Caco-2 (cell line): Measurements from ENCODE around the gene MCTP2. TPM values are rescaled to one million over a fixed set of nuclear protein-coding genes. Genes with fewer than 3 reads are reported as not detected.

ENCODE experiments used
- BruUV-seq: library from RNA; stranded (reverse); fragments of 400-500 nt; replicated peaks from 2 replicates; lab custom pipeline; 2021; lab: Mats Ljungman, UMichigan
- CTCF ChIA-PET: fragments of 300-600 bp; sonication (Branson Sonifier 250); formaldehyde crosslinking; loops from one replicate; lab custom pipeline; 2022; ENCODE audit warnings: antibody characterized with exemption; lab: Charles Lee
- POLR2A ChIA-PET: fragments of 300-600 bp; sonication (Branson Sonifier 250); formaldehyde crosslinking; loops from one replicate; lab custom pipeline; 2022; ENCODE audit warnings: antibody characterized with exemption; lab: Charles Lee
- DNase-seq, 2 experiments: peaks; one replicate each; pipeline versions ENCODE4 v3.0.0 to v3.0.0-alpha.2; 2020 to 2022
- H3K27me3 ChIP-seq: replicated peaks from 2 replicates; pipeline ENCODE4 v1.6.0; 2011; ENCODE audit warnings: low read length; ENCODE audit not compliant: control insufficient read depth, insufficient read depth
- H3K36me3 ChIP-seq: 2 replicates; pipeline ENCODE4 v1.5.1; 2011; ENCODE audit warnings: low read length; ENCODE audit not compliant: control insufficient read depth, insufficient read depth
- H3K4me1 ChIP-seq: fragments of 250-450 bp; sonication (Bioruptor Pico); 2 replicates; pipeline ENCODE4 v1.5.1; 2020; ENCODE audit warnings: mild to moderate bottlenecking
- H3K4me3 ChIP-seq: 2 replicates; pipeline ENCODE4 v1.5.1; 2011; ENCODE audit warnings: low read depth, mild to moderate bottlenecking, control low read depth, low read length
- H3K9me3 ChIP-seq: fragments of 250-450 bp; sonication (Bioruptor Pico); 2 replicates; pipeline ENCODE4 v1.5.1; 2020; ENCODE audit warnings: mild to moderate bottlenecking, moderate library complexity
- H3K27ac Mint-ChIP-seq: one replicate; pipeline ENCODE4 v1.8.0; 2022; ENCODE audit warnings: mixed read lengths; ENCODE audit not compliant: unreplicated experiment
- H3K27me3 Mint-ChIP-seq: one replicate; pipeline ENCODE4 v1.8.0; 2022; ENCODE audit warnings: mixed read lengths; ENCODE audit not compliant: insufficient read depth, unreplicated experiment
- H3K36me3 Mint-ChIP-seq: one replicate; pipeline ENCODE4 v1.8.0; 2022; ENCODE audit warnings: mild to moderate bottlenecking, mixed read lengths; ENCODE audit not compliant: insufficient read depth, unreplicated experiment
- H3K4me1 Mint-ChIP-seq: one replicate; pipeline ENCODE4 v1.8.0; 2022; ENCODE audit warnings: low read depth, mixed read lengths; ENCODE audit not compliant: unreplicated experiment
- H3K4me3 Mint-ChIP-seq: one replicate; pipeline ENCODE4 v1.8.0; 2022; ENCODE audit warnings: mild to moderate bottlenecking, moderate library complexity, mixed read lengths; ENCODE audit not compliant: unreplicated experiment
- H3K9me3 Mint-ChIP-seq: one replicate; pipeline ENCODE4 v1.8.0; 2022; ENCODE audit warnings: mixed read lengths; ENCODE audit not compliant: unreplicated experiment
- CTCF ChIP-seq, 2 experiments: fragments of 200-600 bp in 1 of 2; IDR thresholded peaks; 1 replicate in 1 of 2; 2 replicates in 1 of 2; pipeline versions ENCODE4 v1.5.1 to v1.8.0; 2011 to 2022; ENCODE audit warnings: antibody characterized with exemption in 1 of 2, control low read depth in 1 of 2, inconsistent platforms in 1 of 2, low read depth in 1 of 2, low read length in 1 of 2, mild to moderate bottlenecking in 1 of 2, moderate library complexity in 1 of 2; ENCODE audit not compliant: insufficient read depth in 1 of 2, severe bottlenecking in 1 of 2, unreplicated experiment in 1 of 2
- intact Hi-C: fragments of 100-400 bp; cut with micrococcal nuclease; formaldehyde crosslinking; loops from one replicate; pipeline ENCODE4 v1.10.0; 2022; ENCODE audit not compliant: unreplicated experiment
- total RNA-seq: library from RNA; stranded (reverse); gene quantifications from 2 replicates; pipeline ENCODE4 v1.2.3, GENCODE V29; 2022

Gene MCTP2
- total RNA-seq, 1 experiment from 2014 or later, result 9.9 TPM

- Mint-ChIP-seq H3K27me3 (no peaks in the 10 kb centered on the region), H3K4me3 (no peak overlapping the region), H3K9me3 (no peaks in the 10 kb centered on the region), H3K27ac (no peak overlapping the region), H3K4me1 (peaks cover 8% of the 10 kb centered on the region), H3K36me3 (no peaks in the 10 kb centered on the region)
- Histone ChIP-seq H3K27me3 (no peaks in the 10 kb centered on the region), H3K36me3 (no peaks in the 10 kb centered on the region), H3K4me3 (no peak overlapping the region), H3K9me3 (no peaks in the 10 kb centered on the region), H3K4me1 (no peaks in the 10 kb centered on the region)
- no peak for TF ChIP-seq CTCF (IDR thresholded peaks at IDR 0.05; ENCODE audit: insufficient read depth in 1 of 2, low read depth in 1 of 2, low read length in 1 of 2, severe bottlenecking in 1 of 2, unreplicated experiment in 1 of 2)
- ChIA-PET POLR2A (no interaction called here), CTCF (no interaction called here)
- BruUV-seq, result no TSS peak
- intact Hi-C loops, result no loop called here
- no peak for DNase-seq
Measured at GRCh38 chr15:94259121-94259751, 27.9 kb downstream of the MCTP2 start.

DNA sequence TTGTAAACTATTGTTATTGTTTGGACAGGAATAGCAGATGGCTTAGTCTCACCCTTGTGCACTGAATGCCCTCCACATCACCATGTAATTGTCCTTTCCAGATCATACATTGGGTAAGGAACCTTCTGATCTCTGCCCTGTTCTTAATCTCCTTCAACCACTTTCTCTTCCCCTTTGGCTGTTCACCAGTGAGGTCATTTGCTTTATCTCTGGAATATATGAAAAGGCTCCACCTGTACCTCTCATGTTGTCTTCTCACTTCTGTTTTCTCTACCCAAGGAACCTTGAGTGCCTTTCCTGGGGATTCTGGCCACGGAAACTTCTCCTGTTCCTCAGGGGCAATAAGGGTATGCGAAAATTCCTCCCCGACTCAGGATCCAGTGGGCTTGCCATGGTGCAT is 28.5 kb downstream of the MCTP2 start:
- H3K36me3 Mint-ChIP-seq, result no peaks in the 10 kb centered on the region
- ChIA-PET POLR2A (no interaction called here), CTCF (no interaction called here)
- no peak overlapping the region for H3K27ac Mint-ChIP-seq
- Histone ChIP-seq H3K27me3 (no peaks in the 10 kb centered on the region), H3K9me3 (no peaks in the 10 kb centered on the region), H3K4me3 (no peak overlapping the region), H3K36me3 (no peaks in the 10 kb centered on the region), H3K4me1 (no peaks in the 10 kb centered on the region)
- H3K4me3 Mint-ChIP-seq, result no peak overlapping the region
- H3K27me3 Mint-ChIP-seq, result no peaks in the 10 kb centered on the region
- peaks cover 8% of the 10 kb centered on the region for H3K4me1 Mint-ChIP-seq
- no peak for DNase-seq
- no TSS peak for BruUV-seq
- TF ChIP-seq CTCF (IDR thresholded peaks at IDR 0.05; ENCODE audit: insufficient read depth in 1 of 2, low read depth in 1 of 2, low read length in 1 of 2, severe bottlenecking in 1 of 2, unreplicated experiment in 1 of 2), result no peak
- intact Hi-C loops, result no loop called here
- H3K9me3 Mint-ChIP-seq, result no peaks in the 10 kb centered on the region

GRCh38 chr15:94262201-94262600 is 30.8 kb downstream of the MCTP2 start:
- Mint-ChIP-seq H3K27ac (no peak overlapping the region), H3K27me3 (no peaks in the 10 kb centered on the region), H3K9me3 (no peaks in the 10 kb centered on the region), H3K36me3 (no peaks in the 10 kb centered on the region), H3K4me3 (no peak overlapping the region), H3K4me1 (no peaks in the 10 kb centered on the region)
- DNase-seq, result no peak
- CTCF ChIA-PET, result no interaction called here
- POLR2A ChIA-PET, result no interaction called here
- Histone ChIP-seq H3K36me3 (no peaks in the 10 kb centered on the region), H3K4me3 (no peak overlapping the region), H3K9me3 (no peaks in the 10 kb centered on the region), H3K27me3 (no peaks in the 10 kb centered on the region), H3K4me1 (no peaks in the 10 kb centered on the region)
- no peak for TF ChIP-seq CTCF (IDR thresholded peaks at IDR 0.05; ENCODE audit: insufficient read depth in 1 of 2, low read depth in 1 of 2, low read length in 1 of 2, severe bottlenecking in 1 of 2, unreplicated experiment in 1 of 2)
- intact Hi-C loops, result no loop called here
- BruUV-seq, result no TSS peak
